Activated naive CD8-positive, alpha-beta T cell (primary cell): ENCODE results near the gene PCAT7.
"Not testable (repeated sequence)": the region's sequence is repeated elsewhere in the genome, so short reads cannot be mapped to it uniquely, and the experiment has no call there.

Source experiments
- H3K27ac Mint-ChIP-seq: one replicate; pipeline ENCODE4 v1.8.0; 2021; ENCODE audit warnings: mixed read lengths
- H3K27me3 Mint-ChIP-seq: one replicate; pipeline ENCODE4 v1.8.0; 2021; ENCODE audit warnings: mixed read lengths
- H3K36me3 Mint-ChIP-seq: one replicate; pipeline ENCODE4 v1.8.0; 2021; ENCODE audit warnings: mixed read lengths
- H3K4me1 Mint-ChIP-seq: one replicate; pipeline ENCODE4 v1.8.0; 2021; ENCODE audit warnings: low read depth, mixed read lengths
- H3K4me3 Mint-ChIP-seq: one replicate; pipeline ENCODE4 v1.8.0; 2021; ENCODE audit warnings: mild to moderate bottlenecking, mixed read lengths
- H3K9me3 Mint-ChIP-seq: one replicate; pipeline ENCODE4 v1.8.0; 2021; ENCODE audit warnings: low read depth, mixed read lengths

The PCAT7 gene

DNA sequence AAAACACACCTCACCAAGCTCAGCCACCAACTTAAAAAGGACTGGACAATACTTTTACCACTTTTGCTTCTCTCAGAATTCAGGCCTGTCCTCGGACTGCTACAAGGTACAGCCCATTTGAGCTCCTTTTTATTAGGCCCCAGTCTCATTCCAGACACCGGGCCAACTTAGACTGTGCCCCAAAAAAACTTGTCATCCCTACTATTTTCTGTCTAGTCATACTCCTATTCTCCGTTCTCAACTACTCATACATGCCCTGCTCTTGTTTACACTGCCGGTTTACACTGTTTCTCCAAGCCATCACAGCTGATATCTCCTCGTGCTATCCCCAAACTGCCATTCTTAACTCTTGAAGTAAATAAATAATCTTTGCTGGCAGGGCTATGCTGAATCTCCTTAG, 10.5 kb upstream of the PCAT7 start:
- H3K4me1 Mint-ChIP-seq, H3K27ac Mint-ChIP-seq, H3K4me3 Mint-ChIP-seq, H3K36me3 Mint-ChIP-seq, H3K9me3 Mint-ChIP-seq: not testable (repeated sequence)
- peaks cover 10% of the 10 kb centered on the region for H3K27me3 Mint-ChIP-seq

DNA sequence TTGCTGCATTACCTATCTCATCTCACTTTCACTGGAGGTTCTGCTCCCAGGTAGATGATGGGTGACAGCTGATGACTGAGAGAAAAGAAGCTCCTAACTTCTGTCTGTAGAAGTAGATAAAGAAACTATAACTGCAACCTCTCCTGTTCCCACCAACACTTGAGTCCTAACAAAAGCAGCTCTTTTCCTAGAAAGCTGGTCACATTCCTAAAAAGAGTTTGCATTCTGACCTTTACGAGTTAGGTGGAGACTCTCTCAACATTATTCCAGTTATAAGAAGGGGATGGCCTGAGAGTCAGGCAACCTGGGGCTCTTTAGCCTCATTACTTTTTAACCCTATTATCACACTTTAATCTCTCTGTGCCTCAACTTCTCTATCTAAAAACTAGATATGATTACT, 8.9 kb upstream of the PCAT7 start:
- Mint-ChIP-seq H3K27me3 (peaks cover 11% of the 10 kb centered on the region), H3K9me3 (no peaks in the 10 kb centered on the region), H3K4me3 (no peak overlapping the region), H3K4me1 (no peaks in the 10 kb centered on the region), H3K27ac (no peak overlapping the region), H3K36me3 (no peaks in the 10 kb centered on the region)

DNA sequence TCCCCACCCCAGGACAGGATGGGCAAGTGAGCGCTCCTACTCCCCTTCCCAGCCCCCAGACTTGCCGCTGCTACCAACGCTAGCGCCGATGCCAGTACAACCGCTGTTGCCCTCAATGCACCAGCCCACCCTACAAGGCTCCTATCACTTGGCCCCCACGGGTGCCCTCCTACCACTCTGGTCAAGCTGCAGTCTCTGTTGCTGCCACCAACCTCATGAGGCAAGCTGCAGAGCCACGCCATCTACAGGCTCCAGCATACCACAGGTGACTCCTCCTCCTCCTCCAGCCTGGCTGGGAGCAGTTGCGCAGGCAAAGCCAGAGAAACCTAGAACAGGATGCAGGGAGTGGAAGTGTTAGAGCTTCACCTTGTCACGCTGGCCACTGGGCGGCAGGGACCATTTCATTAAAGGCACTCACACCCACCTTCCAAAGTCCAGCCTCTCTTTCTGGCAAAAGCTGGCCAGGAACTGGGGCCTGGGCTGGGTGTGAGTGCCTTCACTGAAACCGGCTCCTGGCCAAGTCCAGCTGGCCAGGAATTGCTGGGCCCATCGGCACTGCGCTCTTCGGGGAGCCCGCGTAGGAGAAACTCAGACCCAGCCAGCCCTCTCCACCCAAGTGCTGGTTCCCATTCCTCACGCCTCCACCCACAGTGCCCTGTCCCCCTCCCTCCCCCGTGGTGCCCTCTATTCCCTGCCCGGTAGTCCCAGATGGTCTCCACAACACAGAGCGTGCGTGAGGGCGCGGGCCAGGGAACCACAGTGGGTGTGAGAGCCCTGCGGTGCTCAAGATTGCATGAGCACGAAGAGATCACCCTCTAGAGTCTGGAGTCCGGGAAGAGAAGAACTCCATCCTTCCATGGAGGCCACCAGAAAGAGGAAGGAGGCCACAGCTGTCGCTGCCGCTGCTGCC, 1.6 kb upstream of the PCAT7 start:
- Mint-ChIP-seq H3K36me3 (no peaks in the 10 kb centered on the region), H3K4me3 (no peak overlapping the region), H3K27me3 (peaks cover 10% of the 10 kb centered on the region), H3K9me3 (no peaks in the 10 kb centered on the region), H3K27ac (no peak overlapping the region), H3K4me1 (no peaks in the 10 kb centered on the region)

GRCh38 chr9:94554078-94554438, 825 bp upstream of the PCAT7 start:
- no peak overlapping the region for H3K27ac Mint-ChIP-seq
- no peak overlapping the region for H3K4me3 Mint-ChIP-seq
- no peaks in the 10 kb centered on the region for H3K36me3 Mint-ChIP-seq
- no peaks in the 10 kb centered on the region for H3K4me1 Mint-ChIP-seq
- no peaks in the 10 kb centered on the region for H3K9me3 Mint-ChIP-seq
- H3K27me3 Mint-ChIP-seq = peaks cover 6% of the 10 kb centered on the region

DNA sequence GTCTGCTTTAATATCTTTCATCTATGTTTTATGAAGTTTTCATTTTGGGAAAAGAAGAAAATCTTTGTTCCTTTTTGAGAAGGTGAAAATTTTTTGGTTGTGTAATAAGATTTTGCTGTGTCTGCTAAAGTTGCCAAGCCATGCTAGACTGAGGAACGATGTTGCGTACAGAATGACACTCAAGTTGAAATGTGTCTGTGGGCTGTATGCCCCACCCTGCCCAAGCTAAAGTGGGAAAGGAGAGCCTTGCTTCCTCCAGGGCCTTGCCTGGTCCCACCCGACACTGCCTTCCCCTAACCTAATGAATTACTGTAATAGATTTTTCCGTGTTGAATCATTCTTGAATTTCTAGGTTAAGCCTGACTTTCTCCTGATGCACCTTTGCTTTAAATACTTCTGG, 2.5 kb downstream of the PCAT7 start:
- Mint-ChIP-seq H3K9me3 (no peaks in the 10 kb centered on the region), H3K27me3 (peaks cover 5% of the 10 kb centered on the region), H3K36me3 (no peaks in the 10 kb centered on the region), H3K4me1 (no peaks in the 10 kb centered on the region), H3K4me3 (no peak overlapping the region), H3K27ac (no peak overlapping the region)

DNA sequence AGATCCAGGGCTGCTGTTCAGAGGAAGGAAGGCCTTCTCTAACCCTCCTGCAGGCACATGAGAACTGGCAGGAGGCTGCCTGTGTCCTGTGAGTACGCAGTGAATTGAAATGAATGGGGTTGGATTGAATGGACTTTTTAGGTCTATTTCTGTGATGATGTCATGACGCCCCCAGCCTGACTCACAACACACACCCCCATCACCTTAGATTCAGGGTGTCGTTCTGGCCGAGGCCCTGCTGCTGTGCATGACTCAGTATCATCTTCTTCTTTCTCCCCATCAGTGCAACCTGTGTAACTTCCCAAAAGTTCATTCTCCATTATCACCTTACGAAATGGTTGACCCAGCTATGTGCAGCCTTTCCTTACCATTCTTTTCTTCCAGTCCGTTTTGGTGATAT, 5.4 kb downstream of the PCAT7 start:
- peaks cover 4% of the 10 kb centered on the region for H3K27me3 Mint-ChIP-seq
- no peaks in the 10 kb centered on the region for H3K4me1 Mint-ChIP-seq
- no peaks in the 10 kb centered on the region for H3K9me3 Mint-ChIP-seq
- H3K36me3 Mint-ChIP-seq = no peaks in the 10 kb centered on the region
- no peak overlapping the region for H3K27ac Mint-ChIP-seq
- H3K4me3 Mint-ChIP-seq = no peak overlapping the region

DNA sequence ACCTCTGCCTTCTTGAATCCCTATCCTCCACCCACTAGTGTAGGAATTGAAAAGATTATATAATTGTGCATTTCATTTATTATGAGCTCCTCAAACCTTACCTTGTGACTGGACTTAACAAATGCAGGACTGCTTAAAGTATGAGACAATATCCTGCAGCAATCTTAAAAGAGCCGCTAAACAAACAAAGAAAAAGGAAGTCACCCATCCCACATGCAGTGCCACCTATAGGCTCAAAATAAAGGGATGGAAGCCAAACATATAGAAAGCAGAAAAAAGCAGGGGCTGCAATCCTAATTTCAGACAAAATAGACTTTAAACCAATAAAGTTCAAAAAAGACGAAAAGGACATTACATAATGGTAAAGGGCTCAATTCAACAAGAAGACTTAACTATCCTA, 8.7 kb downstream of the PCAT7 start:
- Mint-ChIP-seq H3K36me3 (no peaks in the 10 kb centered on the region), H3K9me3 (no peaks in the 10 kb centered on the region), H3K4me3 (no peak overlapping the region), H3K27me3 (peaks cover 6% of the 10 kb centered on the region), H3K27ac (no peak overlapping the region), H3K4me1 (no peaks in the 10 kb centered on the region)

DNA sequence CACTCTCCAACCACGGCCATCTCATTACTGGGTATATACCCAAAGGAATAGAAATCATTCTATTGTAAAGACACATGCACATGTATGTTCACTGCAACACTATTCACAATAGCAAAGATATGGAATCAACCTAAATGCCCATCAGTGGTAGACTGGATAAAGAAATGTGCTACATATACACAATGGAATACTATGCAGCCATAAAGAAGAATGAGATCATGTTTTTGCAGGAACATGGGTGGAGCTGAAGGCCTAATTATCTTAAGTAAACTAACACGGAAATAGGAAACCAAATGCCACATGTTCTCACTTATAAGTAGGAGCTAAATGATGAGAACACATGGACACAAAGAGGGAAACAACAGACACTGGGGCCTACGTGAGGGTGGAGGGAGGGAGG, 9.4 kb downstream of the PCAT7 start:
- not testable (repeated sequence) for H3K4me1 Mint-ChIP-seq, H3K4me3 Mint-ChIP-seq, H3K27ac Mint-ChIP-seq, H3K36me3 Mint-ChIP-seq, H3K9me3 Mint-ChIP-seq, H3K27me3 Mint-ChIP-seq

- no peak overlapping the region for H3K4me3 Mint-ChIP-seq
- no peaks in the 10 kb centered on the region for H3K9me3 Mint-ChIP-seq
- H3K27me3 Mint-ChIP-seq = peaks cover 4% of the 10 kb centered on the region
- no peak overlapping the region for H3K27ac Mint-ChIP-seq
- H3K4me1 Mint-ChIP-seq = no peaks in the 10 kb centered on the region
- H3K36me3 Mint-ChIP-seq = no peaks in the 10 kb centered on the region
Measured at GRCh38 chr9:94566550-94566949, 11.7 kb downstream of the PCAT7 start.

DNA sequence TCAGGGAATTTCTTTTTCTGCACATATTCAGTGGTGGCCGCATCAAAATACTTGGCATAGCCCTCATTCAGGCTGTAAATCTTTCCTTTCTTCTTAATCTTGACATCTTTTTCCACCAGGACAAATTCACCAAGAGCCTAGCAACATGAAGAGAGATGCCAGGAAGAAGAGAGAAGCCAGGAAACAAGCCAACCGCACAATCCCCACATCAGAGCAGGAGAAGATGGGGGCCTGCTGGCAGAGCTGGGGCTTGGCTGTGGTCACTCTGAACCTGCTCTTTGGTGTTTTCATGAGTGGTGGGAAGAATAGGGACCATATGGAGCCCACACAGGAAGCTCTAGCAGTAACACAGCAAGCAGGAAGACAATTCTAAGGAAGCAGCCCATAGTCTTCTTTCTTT, 12.4 kb downstream of the PCAT7 start:
- Mint-ChIP-seq H3K4me3 (no peak overlapping the region), H3K9me3 (no peaks in the 10 kb centered on the region), H3K4me1 (no peaks in the 10 kb centered on the region), H3K27ac (no peak overlapping the region), H3K27me3 (peaks cover 4% of the 10 kb centered on the region), H3K36me3 (no peaks in the 10 kb centered on the region)

DNA sequence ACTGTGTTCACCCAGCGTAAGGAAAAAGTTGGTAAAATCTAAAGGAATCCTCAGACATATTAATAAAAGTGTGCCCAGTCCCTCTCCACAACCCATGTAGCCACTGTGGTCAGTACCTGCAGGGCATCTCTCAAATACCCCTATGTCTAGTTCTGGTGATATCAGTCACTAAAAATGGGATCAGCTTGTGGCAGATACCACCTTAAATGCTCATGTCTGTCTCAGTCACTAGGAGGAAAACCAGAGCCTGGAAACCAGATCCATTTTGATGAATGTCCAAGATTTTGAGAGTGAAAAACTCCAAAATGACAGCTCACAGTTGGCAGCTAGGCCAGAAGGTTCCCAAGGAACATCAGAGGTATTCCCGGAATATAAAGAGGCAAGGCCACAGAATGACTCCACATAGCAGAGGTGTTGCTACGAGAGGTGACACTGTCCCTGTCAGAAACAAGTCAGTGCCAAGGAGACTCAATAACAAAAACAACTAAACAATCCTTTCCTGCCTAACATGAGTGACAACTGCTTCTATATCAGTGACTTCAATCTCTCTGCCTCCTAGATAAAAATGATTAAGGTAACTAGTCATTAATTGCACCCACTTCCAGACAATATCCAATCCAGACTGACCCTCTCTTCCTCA, 13.5 kb downstream of the PCAT7 start:
- Mint-ChIP-seq H3K9me3 (no peaks in the 10 kb centered on the region), H3K4me3 (no peak overlapping the region), H3K36me3 (no peaks in the 10 kb centered on the region), H3K27me3 (peaks cover 7% of the 10 kb centered on the region), H3K27ac (no peak overlapping the region), H3K4me1 (no peaks in the 10 kb centered on the region)

DNA sequence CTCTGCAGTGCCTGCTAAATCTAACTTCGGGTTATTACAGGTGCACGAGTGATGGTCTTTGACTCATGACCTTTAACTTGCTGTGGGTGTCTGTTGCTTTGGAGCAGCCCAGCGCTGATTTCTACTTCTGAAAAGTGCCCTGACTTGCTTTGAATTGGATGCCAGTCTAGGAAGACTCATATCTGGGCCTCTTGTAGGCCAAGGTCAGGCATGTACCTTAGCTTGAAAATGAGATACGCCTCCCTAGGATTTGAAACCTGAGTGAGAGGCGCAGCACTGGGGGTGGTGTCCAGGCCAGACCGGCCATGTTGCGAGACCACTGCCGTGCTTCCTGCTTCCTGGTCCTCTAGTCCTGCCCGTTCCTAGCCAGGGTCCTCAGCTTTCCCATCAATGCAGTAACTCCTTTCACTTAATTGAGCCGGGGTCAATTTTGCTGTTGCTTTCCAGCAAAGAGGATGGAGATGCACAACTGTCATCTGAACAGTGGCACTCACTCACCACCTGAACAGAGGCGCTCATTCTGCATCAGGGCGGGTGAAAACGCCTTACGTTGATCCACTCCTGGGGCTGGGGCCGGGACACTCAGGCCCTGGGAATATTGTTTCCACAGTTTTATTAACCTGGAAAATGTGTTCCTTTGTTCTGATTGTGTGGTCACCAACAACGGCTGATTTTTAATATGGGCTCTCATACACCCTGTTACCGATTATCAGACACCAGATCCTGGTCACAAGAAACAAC, 14.3 kb downstream of the PCAT7 start:
- H3K9me3 Mint-ChIP-seq = no peaks in the 10 kb centered on the region
- H3K4me3 Mint-ChIP-seq = no peak overlapping the region
- H3K27me3 Mint-ChIP-seq = peaks cover 6% of the 10 kb centered on the region
- H3K36me3 Mint-ChIP-seq = no peaks in the 10 kb centered on the region
- no peak overlapping the region for H3K27ac Mint-ChIP-seq
- no peaks in the 10 kb centered on the region for H3K4me1 Mint-ChIP-seq

DNA sequence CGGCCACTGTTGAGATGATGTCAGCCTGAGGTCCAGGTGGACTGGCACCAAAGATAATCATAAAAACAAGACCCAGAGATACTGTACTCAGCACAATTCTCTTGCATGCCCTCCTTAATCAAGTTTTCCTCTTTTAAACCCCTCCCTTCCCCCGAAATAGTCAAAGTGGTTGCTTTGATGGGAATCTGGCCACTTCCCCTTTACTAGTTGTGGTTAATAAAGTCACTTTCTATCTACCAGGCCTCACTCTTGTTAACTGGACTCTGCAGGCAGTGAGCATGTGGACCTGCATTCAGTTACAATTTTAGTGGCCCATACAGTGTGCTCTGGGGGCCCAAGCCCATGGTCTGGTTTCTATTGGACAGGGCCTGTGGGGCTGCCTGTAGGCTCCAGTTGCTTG, 21.2 kb downstream of the PCAT7 start:
- Mint-ChIP-seq H3K4me3 (no peak overlapping the region), H3K27ac (no peak overlapping the region), H3K4me1 (no peaks in the 10 kb centered on the region), H3K9me3 (no peaks in the 10 kb centered on the region), H3K36me3 (no peaks in the 10 kb centered on the region), H3K27me3 (peaks cover 7% of the 10 kb centered on the region)

- H3K4me1 Mint-ChIP-seq = no peaks in the 10 kb centered on the region
- no peaks in the 10 kb centered on the region for H3K9me3 Mint-ChIP-seq
- no peak overlapping the region for H3K4me3 Mint-ChIP-seq
- H3K27ac Mint-ChIP-seq = no peak overlapping the region
- no peaks in the 10 kb centered on the region for H3K36me3 Mint-ChIP-seq
- H3K27me3 Mint-ChIP-seq = peaks cover 7% of the 10 kb centered on the region
Measured at GRCh38 chr9:94577036-94577435, 22.2 kb downstream of the PCAT7 start.

- H3K9me3 Mint-ChIP-seq = no peaks in the 10 kb centered on the region
- H3K4me1 Mint-ChIP-seq = no peaks in the 10 kb centered on the region
- no peak overlapping the region for H3K27ac Mint-ChIP-seq
- no peaks in the 10 kb centered on the region for H3K36me3 Mint-ChIP-seq
- peaks cover 3% of the 10 kb centered on the region for H3K27me3 Mint-ChIP-seq
- H3K4me3 Mint-ChIP-seq = no peak overlapping the region
Measured at GRCh38 chr9:94577571-94577970, 22.7 kb downstream of the PCAT7 start.
